Measurements from ENCODE around the gene VAV1.
"Not testable (repeated sequence)": the region's sequence is repeated elsewhere in the genome, so short reads cannot be mapped to it uniquely, and the experiment has no call there.

Gene VAV1

GRCh38 chr19:6737873-6738786 lies 34.4 kb upstream of the VAV1 start:
- DNase-seq: peak; percentile 93

- DNase-seq: no peak
Measured at GRCh38 chr19:6738787-6739389, 33.6 kb upstream of the VAV1 start.

GRCh38 chr19:6739390-6739882 lies 33.1 kb upstream of the VAV1 start, which contains the start of gene TRIP10:
Gene TRIP10, plus strand, starts transcription at chr19:6739680. Its CDS starts 82 bp downstream, at chr19:6739762.
- DNase-seq: peak; percentile 79

- no peak for DNase-seq
Measured at GRCh38 chr19:6739883-6740588, 32.5 kb upstream of the VAV1 start.

- DNase-seq: peak; percentile 49
Measured at GRCh38 chr19:6740589-6741343, 31.7 kb upstream of the VAV1 start.

GRCh38 chr19:6743066-6743465 lies 29.4 kb upstream of the VAV1 start:
- no peak for DNase-seq

GRCh38 chr19:6743714-6744380 lies 28.7 kb upstream of the VAV1 start:
- DNase-seq: no peak

- no peak for DNase-seq
Measured at GRCh38 chr19:6744381-6745301, 27.9 kb upstream of the VAV1 start.

- no peak for DNase-seq
Measured at GRCh38 chr19:6745965-6746364, 26.5 kb upstream of the VAV1 start.

GRCh38 chr19:6748543-6748942 lies 24.0 kb upstream of the VAV1 start:
- not testable (repeated sequence) for DNase-seq

GRCh38 chr19:6750062-6750461 lies 22.4 kb upstream of the VAV1 start:
- DNase-seq: no peak

GRCh38 chr19:6751189-6751588 lies 21.3 kb upstream of the VAV1 start:
- DNase-seq: no peak

GRCh38 chr19:6752256-6753177 lies 20.0 kb upstream of the VAV1 start:
- no peak for DNase-seq

- DNase-seq: peak; percentile 94
Measured at GRCh38 chr19:6753178-6754031, 19.1 kb upstream of the VAV1 start.

GRCh38 chr19:6754136-6754535 lies 18.4 kb upstream of the VAV1 start:
- no peak for DNase-seq

GRCh38 chr19:6754653-6755463 lies 17.6 kb upstream of the VAV1 start:
- no peak for DNase-seq

GRCh38 chr19:6760606-6761005 lies 11.9 kb upstream of the VAV1 start:
- DNase-seq: no peak

Data from MV-4-11 (cell line).